Liver (tissue), 3 donors: ENCODE measurements around the gene MAP1A.

ENCODE experiments used
- GABPA ChIP-seq, 2 donors: IDR thresholded peaks in 1 of 2; conservative IDR thresholded peaks in 1 of 2; 2 replicates each; pipeline ENCODE4 v1.6.1; 2016; ENCODE audit warnings: antibody characterized with exemption in 2 of 2, mild to moderate bottlenecking in 1 of 2, moderate library complexity in 1 of 2
- TF ChIP-seq, protein P1 (sequence below): fragments of 150-350 bp; IDR thresholded peaks from 2 replicates; pipeline ENCODE4 v1.5.1; 2017; ENCODE audit warnings: improper control_type of control experiment, low read depth, low read length; ENCODE audit not compliant: missing input control
- donor health status: healthy.
- donor health status: healthy.

DNA sequence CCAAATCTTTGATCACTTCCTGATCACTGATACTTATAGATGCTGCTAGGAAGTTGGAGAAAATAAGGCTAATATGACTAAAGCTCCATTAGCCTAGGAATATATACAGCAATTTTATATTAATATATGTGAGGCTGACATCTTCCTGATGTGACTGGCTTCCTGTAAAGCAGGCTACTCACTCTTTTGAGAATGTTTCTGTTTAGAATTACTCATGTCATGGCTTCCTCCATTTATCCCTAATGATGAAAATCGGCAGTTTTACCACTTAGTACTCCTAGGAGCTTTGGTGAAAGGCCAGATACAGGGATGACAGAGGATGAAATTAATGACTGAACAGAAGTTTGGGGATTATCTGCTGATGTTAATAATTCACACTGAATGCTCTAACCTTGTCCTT, 3.9 kb upstream of the MAP1A start:
- TF ChIP-seq GABPA (IDR thresholded peaks at IDR 0.05 in 1 of 2, conservative IDR thresholded peaks at IDR 0.05 in 1 of 2): no peak
- TF ChIP-seq, protein P1, sequence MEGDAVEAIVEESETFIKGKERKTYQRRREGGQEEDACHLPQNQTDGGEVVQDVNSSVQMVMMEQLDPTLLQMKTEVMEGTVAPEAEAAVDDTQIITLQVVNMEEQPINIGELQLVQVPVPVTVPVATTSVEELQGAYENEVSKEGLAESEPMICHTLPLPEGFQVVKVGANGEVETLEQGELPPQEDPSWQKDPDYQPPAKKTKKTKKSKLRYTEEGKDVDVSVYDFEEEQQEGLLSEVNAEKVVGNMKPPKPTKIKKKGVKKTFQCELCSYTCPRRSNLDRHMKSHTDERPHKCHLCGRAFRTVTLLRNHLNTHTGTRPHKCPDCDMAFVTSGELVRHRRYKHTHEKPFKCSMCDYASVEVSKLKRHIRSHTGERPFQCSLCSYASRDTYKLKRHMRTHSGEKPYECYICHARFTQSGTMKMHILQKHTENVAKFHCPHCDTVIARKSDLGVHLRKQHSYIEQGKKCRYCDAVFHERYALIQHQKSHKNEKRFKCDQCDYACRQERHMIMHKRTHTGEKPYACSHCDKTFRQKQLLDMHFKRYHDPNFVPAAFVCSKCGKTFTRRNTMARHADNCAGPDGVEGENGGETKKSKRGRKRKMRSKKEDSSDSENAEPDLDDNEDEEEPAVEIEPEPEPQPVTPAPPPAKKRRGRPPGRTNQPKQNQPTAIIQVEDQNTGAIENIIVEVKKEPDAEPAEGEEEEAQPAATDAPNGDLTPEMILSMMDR: no peak
